Stimulated activated naive CD8-positive, alpha-beta T cell treated with anti-CD3 and anti-CD28 coated beads, Interleukin-15, amount 100 ng/mL, for 72 hours (primary cell): ENCODE measurements around the gene SORT1.

ENCODE experiments used
- ATAC-seq: fragments of 150-1000 bp; cut with Tn5 transposase; 2 replicates; pipeline ENCODE4 v1.10.0; 2021; ENCODE audit warnings: mild to moderate bottlenecking, moderate library complexity
- DNase-seq, 2 donors: peaks; one replicate each; pipeline ENCODE4 v3.0.0; 2021 to 2022
- H3K27ac Mint-ChIP-seq, 2 donors: one replicate each; pipeline ENCODE4 v1.8.0; 2022; ENCODE audit warnings: mild to moderate bottlenecking in 2 of 2, mixed read lengths in 2 of 2, moderate library complexity in 2 of 2
- H3K27me3 Mint-ChIP-seq: one replicate; pipeline ENCODE4 v1.8.0; 2022; ENCODE audit warnings: mixed read lengths
- H3K4me1 Mint-ChIP-seq: one replicate; pipeline ENCODE4 v1.8.0; 2022; ENCODE audit warnings: mild to moderate bottlenecking, mixed read lengths
- H3K4me3 Mint-ChIP-seq, 2 donors: one replicate each; pipeline ENCODE4 v1.8.0; 2022; ENCODE audit warnings: mild to moderate bottlenecking in 2 of 2, mixed read lengths in 2 of 2, moderate library complexity in 1 of 2
- H3K9me3 Mint-ChIP-seq, 2 donors: one replicate each; pipeline ENCODE4 v1.8.0; 2022; ENCODE audit warnings: mixed read lengths in 2 of 2

SORT1 gene

DNA sequence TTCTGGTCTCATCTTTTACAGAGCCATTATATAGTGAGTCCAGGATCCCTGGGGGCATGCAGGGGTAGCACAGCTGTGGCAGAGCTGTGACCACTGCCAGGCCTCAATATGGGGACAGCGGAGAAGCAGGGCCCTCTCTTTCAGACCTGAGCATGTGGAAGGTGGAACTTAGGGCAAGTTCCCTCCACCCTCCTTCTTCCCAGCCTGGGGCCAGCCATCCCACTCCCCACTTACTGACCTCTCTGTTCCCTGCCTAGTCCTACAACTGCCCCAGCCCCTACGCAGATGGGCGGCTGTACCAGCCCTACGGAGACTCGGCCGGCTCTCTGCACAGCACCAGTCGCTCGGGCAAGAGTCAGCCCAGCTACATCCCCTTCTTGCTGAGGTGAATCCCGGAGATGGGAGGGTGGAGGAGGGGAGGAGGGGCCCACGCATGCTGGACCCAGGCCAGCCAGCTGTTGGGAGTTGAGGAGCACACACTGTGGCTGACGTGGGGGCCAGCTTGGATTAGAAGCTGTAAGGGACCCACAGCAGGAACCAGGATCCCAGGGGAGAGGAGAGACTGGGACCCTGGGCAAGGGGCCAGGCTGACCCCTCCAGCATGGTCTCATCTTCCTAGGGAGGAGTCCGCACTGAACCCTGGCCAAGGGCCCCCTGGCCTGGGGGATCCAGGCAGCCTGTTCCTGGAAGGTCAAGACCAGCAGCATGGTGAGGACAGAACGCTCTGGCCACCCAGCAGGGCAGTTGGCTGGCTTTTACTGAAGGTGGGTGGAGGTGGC, 125.5 kb downstream of the SORT1 start:
- Mint-ChIP-seq H3K4me1 (peaks cover 4% of the 10 kb centered on the region), H3K9me3 (no peaks in the 10 kb centered on the region), H3K4me3 (no peak overlapping the region), H3K27me3 (no peaks in the 10 kb centered on the region), H3K27ac (peak overlapping the region in 1 of 2 donors; percentile 80)
- ATAC-seq (no peak), DNase-seq (no peak)

DNA sequence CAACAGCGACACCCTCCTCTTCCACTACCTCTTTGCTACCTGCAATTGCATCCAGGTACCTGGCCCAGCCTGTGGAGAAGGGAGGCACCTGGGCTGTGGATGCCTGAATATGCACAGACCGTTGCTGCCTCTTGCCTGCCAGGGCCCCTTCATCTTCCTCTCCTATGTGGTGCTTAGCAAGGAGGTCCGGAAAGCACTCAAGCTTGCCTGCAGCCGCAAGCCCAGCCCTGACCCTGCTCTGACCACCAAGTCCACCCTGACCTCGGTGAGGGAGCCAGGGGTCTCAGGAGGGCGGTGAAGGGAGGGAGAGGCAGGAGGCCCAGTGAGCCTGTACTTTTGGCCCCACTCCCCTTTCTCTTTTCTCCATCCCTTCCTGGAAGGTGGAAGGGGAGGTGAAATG, 126.3 kb downstream of the SORT1 start:
- no peak for DNase-seq
- Mint-ChIP-seq H3K9me3 (no peaks in the 10 kb centered on the region), H3K4me1 (no peaks in the 10 kb centered on the region), H3K4me3 (no peak overlapping the region), H3K27ac (no peak overlapping the region), H3K27me3 (no peaks in the 10 kb centered on the region)
- no peak for ATAC-seq

DNA sequence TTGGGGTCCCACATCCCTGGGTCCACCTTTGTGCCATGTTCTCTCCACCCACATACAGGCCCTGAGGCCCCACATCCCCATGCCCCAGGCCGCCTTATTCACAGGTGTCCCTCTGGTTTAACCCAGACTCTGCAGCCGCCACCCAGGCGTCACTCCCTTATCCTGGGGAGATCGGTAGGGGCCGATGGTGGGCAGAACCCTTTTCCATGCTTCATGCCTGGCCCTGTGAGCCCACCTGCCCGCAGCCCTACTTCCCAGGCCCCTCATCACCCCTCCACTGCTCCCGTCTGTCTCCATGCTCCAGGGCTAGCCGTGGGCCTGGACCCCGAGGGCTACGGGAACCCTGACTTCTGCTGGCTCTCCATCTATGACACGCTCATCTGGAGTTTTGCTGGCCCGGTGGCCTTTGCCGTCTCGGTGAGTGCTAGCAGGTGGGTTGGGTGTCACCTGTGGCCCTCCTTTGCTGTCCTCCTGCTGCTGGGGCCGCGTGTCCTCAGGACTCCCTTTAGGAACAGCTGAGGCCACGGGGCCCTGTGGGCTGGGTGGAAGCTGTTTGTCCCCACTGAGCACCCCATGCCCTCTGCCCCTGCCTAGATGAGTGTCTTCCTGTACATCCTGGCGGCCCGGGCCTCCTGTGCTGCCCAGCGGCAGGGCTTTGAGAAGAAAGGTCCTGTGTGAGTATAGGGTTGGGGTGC, 126.9 kb downstream of the SORT1 start:
- Mint-ChIP-seq H3K9me3 (no peaks in the 10 kb centered on the region), H3K27me3 (no peaks in the 10 kb centered on the region), H3K27ac (no peak overlapping the region), H3K4me1 (no peaks in the 10 kb centered on the region), H3K4me3 (no peak overlapping the region)
- ATAC-seq (no peak), DNase-seq (no peak)

- no peak overlapping the region for H3K27ac Mint-ChIP-seq
These were observed 127.6 kb downstream of the SORT1 start for GRCh38 chr1:109269981-109270622.

GRCh38 chr1:109269212-109269980, 128.3 kb downstream of the SORT1 start:
- Mint-ChIP-seq H3K27me3 (no peaks in the 10 kb centered on the region), H3K9me3 (no peaks in the 10 kb centered on the region), H3K4me3 (no peak overlapping the region), H3K4me1 (no peaks in the 10 kb centered on the region), H3K27ac (no peak overlapping the region)
- no peak for ATAC-seq
- DNase-seq = no peak

More at GRCh38 chr1:109269981-109270622, 127.6 kb downstream of the SORT1 start:
- H3K4me3 Mint-ChIP-seq = no peak overlapping the region
- DNase-seq = no peak
- no peaks in the 10 kb centered on the region for H3K4me1 Mint-ChIP-seq
- H3K9me3 Mint-ChIP-seq = no peaks in the 10 kb centered on the region
- H3K27me3 Mint-ChIP-seq = no peaks in the 10 kb centered on the region
- no peak for ATAC-seq

GRCh38 chr1:109268431-109269211, 129.1 kb downstream of the SORT1 start:
- no peak overlapping the region for H3K4me3 Mint-ChIP-seq
- no peaks in the 10 kb centered on the region for H3K9me3 Mint-ChIP-seq
- ATAC-seq = no peak
- no peaks in the 10 kb centered on the region for H3K27me3 Mint-ChIP-seq
- H3K27ac Mint-ChIP-seq = peak overlapping the region in 1 of 2 donors; percentile 6
- no peak for DNase-seq
- peaks cover 3% of the 10 kb centered on the region for H3K4me1 Mint-ChIP-seq

DNA sequence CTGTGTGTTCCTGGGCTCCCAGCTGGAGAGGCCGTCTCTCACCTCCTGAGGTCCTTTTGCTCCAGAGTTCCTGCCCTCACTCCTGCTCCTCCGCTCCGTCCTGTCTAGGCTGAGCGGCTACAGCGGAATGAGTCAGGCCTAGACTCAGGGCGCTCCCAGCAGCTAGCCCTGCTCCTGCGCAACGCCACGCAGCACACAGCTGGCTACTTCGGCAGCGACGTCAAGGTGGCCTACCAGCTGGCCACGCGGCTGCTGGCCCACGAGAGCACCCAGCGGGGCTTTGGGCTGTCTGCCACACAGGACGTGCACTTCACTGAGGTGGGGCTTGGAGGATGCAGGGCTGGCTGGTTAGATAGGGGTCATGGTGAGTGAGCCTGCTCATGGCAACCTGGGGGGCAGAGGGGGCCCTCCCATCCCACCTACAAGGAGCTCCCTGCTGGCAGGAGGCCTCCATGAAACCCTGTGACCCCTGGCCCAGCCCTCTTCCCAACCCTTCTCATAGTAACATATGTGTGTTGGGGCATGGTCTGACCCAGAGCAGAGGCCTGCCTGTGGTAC, 129.9 kb downstream of the SORT1 start:
- ATAC-seq (no peak), DNase-seq (no peak)
- no peaks in the 10 kb centered on the region for H3K9me3 Mint-ChIP-seq
- H3K27me3 Mint-ChIP-seq = no peaks in the 10 kb centered on the region
- peaks cover 11% of the 10 kb centered on the region for H3K4me1 Mint-ChIP-seq
- peak overlapping the region in 1 of 2 donors; percentile 6 for H3K27ac Mint-ChIP-seq
- H3K4me3 Mint-ChIP-seq = no peak overlapping the region

DNA sequence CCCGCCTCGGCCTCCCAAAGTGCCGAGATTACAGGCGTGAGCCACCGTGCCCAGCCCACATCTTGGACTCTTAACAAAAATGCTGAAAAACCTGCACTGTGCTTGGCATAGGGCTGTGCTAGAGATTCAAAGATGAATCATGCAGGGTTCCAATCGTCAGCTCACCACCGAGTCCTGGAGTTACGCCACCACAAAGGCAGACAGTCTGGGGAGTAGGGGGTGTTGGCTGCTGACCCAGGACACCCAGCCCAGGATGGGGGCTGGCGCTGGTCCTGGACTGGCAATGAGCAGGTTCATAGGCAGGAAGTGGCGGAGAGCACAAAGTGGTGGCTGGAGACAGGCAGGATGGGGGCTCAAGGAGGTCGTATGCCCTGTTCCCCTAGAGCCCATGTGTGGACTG, 130.8 kb downstream of the SORT1 start:
- Mint-ChIP-seq H3K9me3 (no peaks in the 10 kb centered on the region), H3K27ac (no peak overlapping the region), H3K4me3 (no peak overlapping the region), H3K4me1 (peaks cover 11% of the 10 kb centered on the region), H3K27me3 (no peaks in the 10 kb centered on the region)
- no peak for ATAC-seq
- DNase-seq = no peak

DNA sequence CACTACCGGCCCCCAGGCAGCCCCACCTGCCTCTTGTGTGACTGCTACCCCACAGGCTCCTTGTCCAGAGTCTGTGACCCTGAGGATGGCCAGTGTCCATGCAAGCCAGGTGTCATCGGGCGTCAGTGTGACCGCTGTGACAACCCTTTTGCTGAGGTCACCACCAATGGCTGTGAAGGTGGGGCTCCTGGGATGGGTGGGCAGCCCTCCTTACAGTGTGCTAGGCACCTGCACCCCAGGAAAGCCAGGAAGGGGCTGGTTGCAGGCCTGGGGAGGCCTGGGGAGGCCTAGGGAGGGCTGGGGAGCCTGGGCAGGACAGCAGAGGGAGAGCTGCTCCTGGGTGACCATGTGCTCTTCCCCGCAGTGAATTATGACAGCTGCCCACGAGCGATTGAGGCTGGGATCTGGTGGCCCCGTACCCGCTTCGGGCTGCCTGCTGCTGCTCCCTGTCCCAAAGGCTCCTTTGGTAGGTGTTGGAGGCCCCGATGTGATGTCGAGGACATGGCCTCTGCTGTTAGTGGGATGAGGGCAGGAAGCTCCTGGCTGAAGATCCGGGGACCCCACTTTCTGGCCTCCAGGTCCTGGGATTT, 131.9 kb downstream of the SORT1 start:
- H3K9me3 Mint-ChIP-seq = no peaks in the 10 kb centered on the region

DNA sequence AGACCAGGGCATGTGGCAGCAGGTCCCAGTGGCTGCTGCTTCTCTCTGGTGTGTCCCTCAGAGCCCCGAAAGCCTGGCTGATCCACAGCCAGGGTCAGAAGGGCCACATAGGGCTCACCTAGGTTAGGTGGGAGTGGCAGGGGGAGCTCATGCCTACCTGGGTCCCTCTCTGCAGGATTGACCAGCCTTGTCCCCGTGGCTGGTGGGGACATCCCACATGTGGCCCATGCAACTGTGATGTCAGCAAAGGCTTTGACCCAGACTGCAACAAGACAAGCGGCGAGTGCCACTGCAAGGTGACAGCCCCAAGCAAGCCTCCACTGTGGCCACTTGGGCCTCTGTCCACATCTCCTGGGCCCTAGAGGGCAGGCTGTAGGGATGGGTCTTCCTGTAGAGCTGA, 132.7 kb downstream of the SORT1 start:
- DNase-seq = no peak
- no peak overlapping the region for H3K27ac Mint-ChIP-seq
- no peak for ATAC-seq
- H3K4me3 Mint-ChIP-seq = no peak overlapping the region
- peaks cover 11% of the 10 kb centered on the region for H3K4me1 Mint-ChIP-seq
- H3K27me3 Mint-ChIP-seq = no peaks in the 10 kb centered on the region
- no peaks in the 10 kb centered on the region for H3K9me3 Mint-ChIP-seq

More for the DNA sequence above, 131.9 kb downstream of the SORT1 start:
- Mint-ChIP-seq H3K4me1 (peaks cover 11% of the 10 kb centered on the region), H3K4me3 (no peak overlapping the region), H3K27me3 (no peaks in the 10 kb centered on the region), H3K27ac (no peak overlapping the region)
- DNase-seq (no peak), ATAC-seq (no peak)

DNA sequence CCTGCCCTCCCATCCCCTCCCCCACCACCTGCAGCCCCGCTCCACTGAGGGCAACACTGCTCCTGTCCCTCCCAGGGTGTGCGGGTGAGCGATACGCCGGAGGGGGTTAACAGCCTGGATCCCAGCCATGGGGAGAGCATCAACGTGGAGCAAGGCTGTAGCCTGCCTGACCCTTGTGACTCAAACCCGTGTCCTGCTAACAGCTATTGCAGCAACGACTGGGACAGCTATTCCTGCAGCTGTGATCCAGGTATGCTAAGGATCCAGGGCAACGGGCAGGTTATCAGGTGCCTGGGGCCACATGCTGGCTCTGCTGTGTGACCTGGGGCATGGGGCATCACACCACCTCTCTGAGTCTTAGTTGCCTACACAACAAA, 133.4 kb downstream of the SORT1 start:
- DNase-seq (no peak), ATAC-seq (no peak)
- Mint-ChIP-seq H3K4me3 (no peak overlapping the region), H3K4me1 (peaks cover 11% of the 10 kb centered on the region), H3K27me3 (no peaks in the 10 kb centered on the region), H3K9me3 (no peaks in the 10 kb centered on the region), H3K27ac (peak overlapping the region in 1 of 2 donors; percentile 52)

DNA sequence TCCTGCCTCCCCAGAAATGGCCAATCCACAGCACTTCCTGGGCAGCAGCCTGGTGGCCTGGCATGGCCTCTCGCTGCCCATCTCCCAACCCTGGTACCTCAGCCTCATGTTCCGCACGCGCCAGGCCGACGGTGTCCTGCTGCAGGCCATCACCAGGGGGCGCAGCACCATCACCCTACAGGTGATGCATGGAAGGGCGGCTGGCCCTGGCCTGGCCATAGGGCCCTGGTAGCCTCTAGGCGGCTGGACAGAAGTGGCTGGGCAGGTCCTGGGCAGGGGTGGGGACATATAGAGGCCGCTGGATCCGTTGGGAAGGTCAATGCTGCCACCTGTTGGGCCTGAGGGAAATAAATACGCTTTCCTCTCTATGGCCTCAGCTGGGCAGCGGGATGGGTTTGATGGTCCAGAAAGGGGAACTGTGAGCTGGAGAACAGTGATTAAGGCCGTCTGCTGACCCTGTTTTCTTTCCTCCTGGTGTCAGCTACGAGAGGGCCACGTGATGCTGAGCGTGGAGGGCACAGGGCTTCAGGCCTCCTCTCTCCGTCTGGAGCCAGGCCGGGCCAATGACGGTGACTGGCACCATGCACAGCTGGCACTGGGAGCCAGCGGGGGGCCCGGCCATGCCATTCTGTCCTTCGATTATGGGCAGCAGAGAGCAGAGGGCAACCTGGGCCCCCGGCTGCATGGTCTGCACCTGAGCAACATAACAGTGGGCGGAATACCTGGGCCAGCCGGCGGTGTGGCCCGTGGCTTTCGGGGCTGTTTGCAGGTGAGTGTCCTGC, 133.9 kb downstream of the SORT1 start:
- DNase-seq (peak; percentile 82 to 83), ATAC-seq (peak; percentile 90)
- no peaks in the 10 kb centered on the region for H3K9me3 Mint-ChIP-seq
- H3K27ac Mint-ChIP-seq = peak overlapping the region in 1 of 2 donors; percentile 77
- peak overlapping the region in 1 of 2 donors; percentile 11 for H3K4me3 Mint-ChIP-seq
- peaks cover 11% of the 10 kb centered on the region for H3K4me1 Mint-ChIP-seq
- H3K27me3 Mint-ChIP-seq = no peaks in the 10 kb centered on the region

- peaks cover 11% of the 10 kb centered on the region for H3K4me1 Mint-ChIP-seq
- H3K9me3 Mint-ChIP-seq = no peaks in the 10 kb centered on the region
- no peak for DNase-seq
- ATAC-seq = peak; percentile 16
- H3K27me3 Mint-ChIP-seq = no peaks in the 10 kb centered on the region
- H3K27ac Mint-ChIP-seq = peak overlapping the region in 1 of 2 donors; percentile 77
- H3K4me3 Mint-ChIP-seq = peak overlapping the region in 1 of 2 donors; percentile 11
These were observed 134.5 kb downstream of the SORT1 start for GRCh38 chr1:109263234-109263596.
